Ovary (tissue), 3 donors: ENCODE measurements around the gene RGS17.

Experiments used
- CTCF ChIP-seq, 3 donors: fragments of 450-650 bp in 2 of 3; fragments of 200-600 bp in 1 of 3; IDR thresholded peaks; one replicate each; pipeline versions ENCODE4 v1.5.1 to v1.8.0; 2016 to 2022; ENCODE audit warnings: antibody characterized with exemption in 3 of 3, mild to moderate bottlenecking in 1 of 3
- EP300 ChIP-seq: sonication (generic); formaldehyde crosslinking; IDR thresholded peaks from one replicate; pipeline ENCODE4 v1.6.1; 2017; ENCODE audit warnings: antibody characterized with exemption
- POLR2A ChIP-seq: fragments of 450-650 bp; IDR thresholded peaks from one replicate; pipeline ENCODE4 v1.6.1; 2017; ENCODE audit warnings: antibody characterized with exemption, mild to moderate bottlenecking, moderate library complexity
- donor health status: DM: no; HTN: no; CAD: no.

- no peak for TF ChIP-seq CTCF (IDR thresholded peaks at IDR 0.05)
- peak; percentile 39 for TF ChIP-seq POLR2A
- TF ChIP-seq EP300, result peak; percentile 82
Observed at GRCh38 chr6:152982904-152983636, 148.0 kb downstream of the RGS17 start, which contains the start of gene FBXO5.
